Ectodermal cell (in vitro differentiated cells): ENCODE measurements around the gene HIVEP2.

ENCODE experiments used
- H3K27ac ChIP-seq: 2 replicates; pipeline ENCODE4 v1.7.0; 2013; ENCODE audit warnings: mild to moderate bottlenecking, low read depth, low read length; ENCODE audit not compliant: insufficient read depth, poor library complexity, severe bottlenecking
- H3K27me3 ChIP-seq: 2 replicates; pipeline ENCODE4 v1.7.0; 2013; ENCODE audit warnings: mild to moderate bottlenecking, low read length; ENCODE audit not compliant: insufficient read depth, control insufficient read depth, poor library complexity, severe bottlenecking
- H3K36me3 ChIP-seq: one replicate; pipeline ENCODE4 v1.7.0; 2013; ENCODE audit warnings: low read length; ENCODE audit not compliant: control insufficient read depth, insufficient read depth
- H3K4me1 ChIP-seq: one replicate; pipeline ENCODE4 v1.7.0; 2013; ENCODE audit warnings: low read length; ENCODE audit not compliant: control insufficient read depth, insufficient read depth
- H3K4me3 ChIP-seq: 2 replicates; pipeline ENCODE4 v1.7.0; 2013; ENCODE audit warnings: low read depth, low read length, control low read depth; ENCODE audit not compliant: insufficient read depth
- H3K9me3 ChIP-seq: 2 replicates; pipeline ENCODE4 v1.7.0; 2013; ENCODE audit warnings: mild to moderate bottlenecking, low read length, moderate library complexity; ENCODE audit not compliant: control insufficient read depth
- WGBS, 2 experiments: methylation state at CpG; one replicate each; pipeline ENCODE4 v1.1.7; 2013; ENCODE audit warnings: missing lambda C conversion rate in 2 of 2; 5-methylcytosine and 5-hydroxymethylcytosine counted together

Gene HIVEP2

DNA sequence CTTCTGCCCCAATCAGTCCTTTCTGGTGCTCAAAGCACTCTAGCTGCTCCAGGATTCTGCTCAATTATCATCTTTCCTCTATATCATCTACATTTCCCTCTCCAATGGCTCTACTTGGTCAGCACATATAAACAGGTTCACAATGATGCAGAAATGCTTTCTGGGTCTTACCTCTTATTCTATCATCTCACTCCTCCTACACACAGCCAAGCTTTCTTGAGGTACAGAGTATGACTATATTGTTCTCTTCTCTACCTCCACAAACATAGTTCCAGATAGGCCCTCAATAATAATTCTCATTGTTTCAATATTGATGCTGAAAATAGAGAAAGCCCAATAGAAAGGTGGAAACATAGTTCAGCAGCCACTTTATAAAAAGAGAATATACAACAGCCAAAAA is 48.2 kb downstream of the HIVEP2 start:
- Histone ChIP-seq H3K27me3 (no peaks in the 10 kb centered on the region), H3K36me3 (no peaks in the 10 kb centered on the region), H3K9me3 (no peaks in the 10 kb centered on the region), H3K4me1 (peaks cover 17% of the 10 kb centered on the region), H3K27ac (no peak overlapping the region), H3K4me3 (no peak overlapping the region)

DNA sequence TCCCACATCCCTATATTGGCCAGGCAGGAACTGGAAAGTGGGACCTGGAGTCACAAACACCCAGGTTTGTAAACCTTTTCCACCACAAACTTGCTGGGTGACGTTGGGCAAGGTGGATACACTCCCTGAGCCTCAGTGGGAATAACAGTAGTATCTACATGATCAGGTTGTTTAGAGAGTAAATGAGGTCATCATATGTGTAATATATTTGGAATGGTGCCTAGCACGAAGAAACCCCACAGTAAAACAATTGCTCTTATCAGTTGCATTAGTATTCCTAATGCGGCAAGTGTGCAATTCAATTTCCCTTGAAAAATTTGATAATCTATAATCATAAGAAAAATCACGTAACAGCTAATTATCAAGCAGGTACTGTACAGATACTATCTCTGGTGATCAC is 51.9 kb downstream of the HIVEP2 start:
- no peaks in the 10 kb centered on the region for H3K4me1 ChIP-seq
- H3K9me3 ChIP-seq: no peaks in the 10 kb centered on the region
- H3K36me3 ChIP-seq: no peaks in the 10 kb centered on the region
- WGBS, 2 experiments: 95 to 96% methylated on average over 3 to 4 of the region's 4 CpGs
- no peak overlapping the region for H3K27ac ChIP-seq
- H3K27me3 ChIP-seq: no peaks in the 10 kb centered on the region
- no peak overlapping the region for H3K4me3 ChIP-seq

DNA sequence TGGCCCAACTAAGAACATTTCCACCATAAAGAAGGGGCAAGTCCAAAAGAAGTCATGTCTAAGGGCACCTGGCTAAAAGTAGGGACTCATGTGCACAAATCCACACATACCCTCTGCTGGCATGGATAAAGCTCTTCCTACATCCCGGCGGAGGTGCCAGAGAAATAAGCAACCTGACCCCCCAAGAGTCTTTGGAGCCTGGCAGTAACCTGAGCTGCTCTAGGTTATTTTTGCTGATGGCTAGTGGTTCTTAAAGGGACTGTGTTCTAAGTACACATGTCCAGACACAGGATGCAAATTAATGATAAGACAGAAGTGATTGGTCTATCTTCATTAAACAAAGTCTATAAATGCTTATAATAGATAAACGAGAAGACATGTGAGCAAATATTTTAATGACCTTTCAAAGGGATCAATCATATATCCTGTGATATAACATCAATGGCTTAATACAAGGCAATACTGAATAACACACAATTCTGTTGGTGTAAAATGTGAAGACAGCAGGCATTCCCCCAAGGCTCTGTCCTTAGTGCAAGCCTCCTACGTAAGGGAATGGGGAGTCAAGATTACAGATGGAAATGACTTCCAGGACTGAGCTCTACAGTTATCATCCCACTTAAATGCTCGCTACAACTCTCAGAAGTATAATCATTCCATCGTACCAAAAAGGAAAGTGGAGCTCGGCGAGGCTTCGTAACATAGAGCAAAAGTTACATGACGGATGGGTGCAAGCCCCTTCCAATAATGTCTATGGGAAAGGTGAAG is 52.5 kb downstream of the HIVEP2 start:
- WGBS, 2 experiments: 94 to 98% methylated on average over 9 to 10 of the region's 10 CpGs
- Histone ChIP-seq H3K4me1 (no peaks in the 10 kb centered on the region), H3K27ac (no peak overlapping the region)

DNA sequence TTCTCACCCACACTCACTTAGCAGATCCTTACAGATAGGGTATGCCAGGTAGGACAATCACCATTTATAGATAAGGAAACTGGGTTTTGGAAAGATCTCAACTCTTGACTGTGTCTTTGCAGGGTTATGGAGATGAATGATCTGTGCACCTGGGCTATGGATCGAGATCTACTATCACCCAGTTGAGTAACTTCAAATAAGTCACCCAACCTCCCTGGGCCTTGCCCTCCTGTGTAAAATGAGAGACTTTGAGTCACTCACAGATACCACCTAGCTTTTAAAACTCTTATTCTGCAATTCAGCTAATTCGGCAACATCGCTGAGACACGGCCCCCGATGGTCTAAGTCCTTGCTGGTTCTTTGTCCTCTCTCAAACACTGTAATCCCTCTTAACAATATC is 53.5 kb downstream of the HIVEP2 start:
- Histone ChIP-seq H3K4me3 (no peak overlapping the region), H3K9me3 (no peaks in the 10 kb centered on the region), H3K27ac (no peak overlapping the region), H3K36me3 (no peaks in the 10 kb centered on the region), H3K4me1 (no peaks in the 10 kb centered on the region), H3K27me3 (no peaks in the 10 kb centered on the region)
- WGBS, 2 experiments: 90 to 95% methylated on average over 5 of the region's 5 CpGs

More for the DNA sequence above, 52.5 kb downstream of the HIVEP2 start:
- no peaks in the 10 kb centered on the region for H3K36me3 ChIP-seq
- no peak overlapping the region for H3K4me3 ChIP-seq
- H3K9me3 ChIP-seq: no peaks in the 10 kb centered on the region
- no peaks in the 10 kb centered on the region for H3K27me3 ChIP-seq

DNA sequence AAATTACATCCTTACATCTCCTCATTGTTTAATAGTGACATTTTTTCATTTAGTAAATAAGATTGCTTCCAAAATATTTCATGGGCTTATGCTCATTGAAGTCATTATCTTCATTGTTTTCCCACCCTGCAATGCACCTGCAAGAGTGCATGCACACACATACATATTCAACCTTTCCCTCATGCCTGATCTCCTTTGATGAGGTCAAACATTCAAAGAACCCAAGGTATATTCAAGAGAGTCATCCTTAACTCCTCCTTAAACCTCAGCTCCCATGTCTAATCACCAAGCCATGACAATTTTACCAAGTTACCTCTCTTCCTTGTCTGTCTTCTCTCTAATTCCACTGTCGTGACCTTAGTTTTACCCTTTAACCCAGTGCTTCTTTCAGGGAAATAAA is 56.5 kb downstream of the HIVEP2 start:
- 90 to 93% methylated on average over 1 of the region's 1 CpG for WGBS, 2 experiments
- H3K9me3 ChIP-seq: no peaks in the 10 kb centered on the region
- H3K27ac ChIP-seq: no peak overlapping the region
- no peaks in the 10 kb centered on the region for H3K27me3 ChIP-seq
- H3K4me3 ChIP-seq: no peak overlapping the region
- peaks cover 16% of the 10 kb centered on the region for H3K4me1 ChIP-seq
- no peaks in the 10 kb centered on the region for H3K36me3 ChIP-seq

DNA sequence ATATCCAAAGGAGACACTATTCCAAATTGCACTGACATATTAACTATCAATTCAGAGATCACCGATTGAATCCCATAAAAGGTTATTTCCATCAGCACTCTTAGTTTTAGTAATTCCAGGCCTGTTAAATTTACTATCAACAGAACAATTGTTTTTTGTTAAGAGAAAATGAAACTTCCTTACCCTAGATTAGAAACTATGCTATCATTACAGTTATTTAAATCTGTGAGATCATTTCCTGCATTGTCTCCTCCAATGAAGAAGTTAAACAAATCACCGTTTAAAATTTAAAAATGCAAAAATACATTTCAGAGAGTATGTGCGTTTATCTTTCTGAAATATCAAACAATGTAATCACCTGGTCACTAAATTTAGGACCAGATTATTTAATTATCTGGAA is 57.5 kb downstream of the HIVEP2 start:
- Histone ChIP-seq H3K27ac (no peak overlapping the region), H3K4me3 (no peak overlapping the region), H3K9me3 (no peaks in the 10 kb centered on the region), H3K27me3 (no peaks in the 10 kb centered on the region), H3K4me1 (peaks cover 16% of the 10 kb centered on the region), H3K36me3 (no peaks in the 10 kb centered on the region)
- WGBS, 2 experiments: 80 to 100% methylated on average over 1 to 3 of the region's 3 CpGs

DNA sequence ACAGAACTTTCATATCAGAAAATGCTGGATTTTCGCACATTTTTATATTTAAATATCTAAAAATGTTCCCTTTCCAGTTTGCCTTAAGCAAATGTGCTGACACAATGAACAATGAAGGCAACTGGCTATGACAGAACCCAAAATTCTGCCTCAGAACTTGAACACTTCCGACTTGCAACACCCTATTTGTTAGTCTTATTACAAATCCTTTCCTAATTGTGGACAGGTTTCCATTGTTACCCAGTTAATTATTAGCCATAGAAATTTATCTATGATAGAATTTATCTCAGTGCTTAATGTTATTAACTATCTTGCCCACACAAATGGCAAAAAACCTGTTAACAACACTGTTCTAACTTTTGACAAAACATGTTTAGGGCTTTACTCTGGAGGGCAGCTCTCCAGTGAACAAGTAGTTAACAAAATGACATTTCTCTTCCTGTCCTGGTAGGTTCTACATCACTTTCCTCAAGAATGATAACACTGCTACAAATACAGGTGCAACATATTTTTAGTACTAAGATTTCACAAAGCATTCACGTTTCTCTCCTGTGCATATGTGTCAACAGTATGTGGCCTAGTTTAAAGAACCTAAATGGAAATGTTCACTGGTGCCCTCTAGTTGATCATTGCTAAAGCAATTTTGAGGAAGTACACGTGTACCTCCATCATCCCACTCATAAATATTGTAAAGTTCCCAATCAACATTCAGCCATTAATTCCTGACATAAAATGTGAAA is 58.4 kb downstream of the HIVEP2 start:
- 69 to 75% methylated on average over 3 of the region's 4 CpGs for WGBS, 2 experiments
- H3K9me3 ChIP-seq: no peaks in the 10 kb centered on the region
- no peak overlapping the region for H3K4me3 ChIP-seq
- H3K36me3 ChIP-seq: no peaks in the 10 kb centered on the region
- no peaks in the 10 kb centered on the region for H3K27me3 ChIP-seq
- no peak overlapping the region for H3K27ac ChIP-seq
- H3K4me1 ChIP-seq: peaks cover 16% of the 10 kb centered on the region

DNA sequence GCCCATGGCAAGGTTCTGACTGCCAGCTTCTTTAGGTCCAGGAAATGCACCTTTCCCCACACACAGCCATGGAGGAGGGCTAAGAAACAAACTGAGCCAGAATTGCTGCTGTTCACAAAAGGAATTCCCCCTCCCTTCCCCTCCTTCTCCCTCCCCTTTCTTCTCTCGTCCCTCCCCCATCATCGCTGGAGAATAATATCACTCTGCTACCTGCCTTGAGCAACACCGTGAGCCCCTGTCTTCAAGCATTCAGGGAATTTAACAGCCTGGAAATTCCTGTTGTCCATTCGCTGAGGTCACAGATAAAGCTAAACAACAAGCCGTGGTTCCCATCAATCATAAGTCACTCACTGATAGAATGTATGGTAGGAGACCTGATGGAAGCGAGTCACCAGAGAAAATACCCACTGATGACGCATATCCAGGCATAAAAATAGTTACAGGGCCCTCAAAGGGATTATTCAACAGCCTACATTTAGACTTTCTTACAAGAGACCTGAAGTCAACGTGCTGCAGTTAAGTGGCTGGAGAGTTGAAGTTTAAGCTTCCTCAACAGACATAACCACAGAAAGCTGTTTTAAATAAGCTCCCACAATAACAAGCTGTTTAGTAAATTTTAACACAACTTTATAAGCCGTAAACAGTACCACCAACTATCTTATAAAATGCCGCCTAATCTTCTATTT is 59.7 kb downstream of the HIVEP2 start:
- Histone ChIP-seq H3K27ac (peak overlapping the region; percentile 38), H3K4me3 (no peak overlapping the region), H3K4me1 (peaks cover 16% of the 10 kb centered on the region), H3K36me3 (no peaks in the 10 kb centered on the region), H3K9me3 (no peaks in the 10 kb centered on the region), H3K27me3 (no peaks in the 10 kb centered on the region)
- WGBS, 2 experiments: 31 to 32% methylated on average over 10 of the region's 10 CpGs

DNA sequence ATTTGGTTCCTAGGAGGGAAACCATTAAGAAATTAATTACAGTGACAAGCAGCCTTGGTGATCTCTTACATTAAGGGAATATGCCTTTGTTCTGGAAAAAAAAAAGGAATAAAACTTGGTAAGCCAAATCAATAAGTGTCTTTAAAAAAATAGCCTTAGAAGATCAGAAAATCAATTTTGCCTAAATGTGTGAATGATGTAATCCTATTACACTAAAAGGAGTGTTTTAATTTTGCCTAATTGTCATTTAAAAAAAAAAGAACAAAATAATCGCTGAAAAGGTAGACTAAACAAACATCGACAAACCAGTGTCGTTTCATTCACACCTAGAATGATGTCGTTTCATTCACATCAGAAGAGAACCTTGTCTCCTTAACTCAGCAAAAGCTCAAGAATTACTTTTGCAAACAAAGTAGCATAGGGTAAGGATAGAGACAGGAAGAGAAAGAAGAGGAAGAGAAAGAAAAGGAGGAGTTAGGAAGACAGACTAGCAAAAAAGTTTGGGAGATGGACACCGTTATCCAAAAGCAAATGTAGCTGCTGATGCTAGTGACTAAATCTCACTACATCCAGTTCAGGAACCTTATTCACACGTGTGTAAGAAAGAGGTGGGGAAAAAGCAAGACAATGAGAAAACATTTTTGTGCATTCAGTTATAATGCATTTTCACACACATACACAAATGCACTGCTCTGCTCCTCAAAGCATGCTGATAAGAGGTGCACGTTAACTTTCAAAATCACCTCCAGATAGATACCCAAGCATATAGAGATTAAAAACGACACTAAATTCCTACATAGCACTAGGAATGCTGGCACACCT is 60.6 kb downstream of the HIVEP2 start:
- no peaks in the 10 kb centered on the region for H3K36me3 ChIP-seq
- no peaks in the 10 kb centered on the region for H3K27me3 ChIP-seq
- H3K4me1 ChIP-seq: peaks cover 16% of the 10 kb centered on the region
- WGBS, 2 experiments: 62 to 63% methylated on average over 7 to 8 of the region's 8 CpGs
- H3K27ac ChIP-seq: peak overlapping the region; percentile 38
- H3K4me3 ChIP-seq: no peak overlapping the region
- no peaks in the 10 kb centered on the region for H3K9me3 ChIP-seq
